HG03064 (cell line): ENCODE data around the gene COQ6.
"Not testable (repeated sequence)": the region's sequence is repeated elsewhere in the genome, so short reads cannot be mapped to it uniquely, and the experiment has no call there.

Experiments used
- ATAC-seq: cut with Tn5 transposase; IDR thresholded peaks from one replicate; pipeline ENCODE4 v1.9.1; 2021; ENCODE audit warnings: low read depth; ENCODE audit not compliant: unreplicated experiment

Gene COQ6

GRCh38 chr14:73949752-73950734 is at the start of gene COQ6, which contains the start of gene FAM161B:
TSS of gene COQ6 (plus strand) at chr14:73950302. CDS start at chr14:73950333, 31 bp downstream.
TSS of gene FAM161B (minus strand) at chr14:73950094. CDS start at chr14:73950026, 68 bp downstream.
- peak; percentile 83 for ATAC-seq

- no peak for ATAC-seq
Measured at GRCh38 chr14:73903028-73903427, 47.1 kb upstream of the COQ6 start.

- no peak for ATAC-seq
Measured at GRCh38 chr14:73909681-73910080, 40.4 kb upstream of the COQ6 start.

- ATAC-seq: no peak
Measured at GRCh38 chr14:73913256-73913655, 36.8 kb upstream of the COQ6 start.

- no peak for ATAC-seq
Measured at GRCh38 chr14:73916324-73916723, 33.8 kb upstream of the COQ6 start.

- not testable (repeated sequence) for ATAC-seq
Measured at GRCh38 chr14:73919457-73919856, 30.6 kb upstream of the COQ6 start.

GRCh38 chr14:73924337-73924736 is 25.8 kb upstream of the COQ6 start:
- ATAC-seq: no peak

GRCh38 chr14:73935666-73936065 is 14.4 kb upstream of the COQ6 start:
- no peak for ATAC-seq

GRCh38 chr14:73936548-73936947 is 13.6 kb upstream of the COQ6 start:
- no peak for ATAC-seq

GRCh38 chr14:73937012-73937411 is 13.1 kb upstream of the COQ6 start:
- no peak for ATAC-seq

GRCh38 chr14:73942180-73942579 is 7.9 kb upstream of the COQ6 start:
- ATAC-seq: no peak

- ATAC-seq: no peak
Measured at GRCh38 chr14:73943083-73943482, 7.0 kb upstream of the COQ6 start.

- no peak for ATAC-seq
Measured at GRCh38 chr14:73944432-73945158, 5.5 kb upstream of the COQ6 start.

- no peak for ATAC-seq
Measured at GRCh38 chr14:73945159-73945670, 4.9 kb upstream of the COQ6 start.

- ATAC-seq: no peak
Measured at GRCh38 chr14:73953731-73954130, 3.6 kb downstream of the COQ6 start.

GRCh38 chr14:73955674-73956073 is 5.6 kb downstream of the COQ6 start:
- no peak for ATAC-seq

GRCh38 chr14:73958591-73958990 is 8.5 kb downstream of the COQ6 start:
- ATAC-seq: no peak

GRCh38 chr14:73961192-73961591 is 11.1 kb downstream of the COQ6 start:
- ATAC-seq: no peak

- ATAC-seq: no peak
Measured at GRCh38 chr14:73965216-73965615, 15.1 kb downstream of the COQ6 start.

- ATAC-seq: no peak
Measured at GRCh38 chr14:73968885-73969284, 18.8 kb downstream of the COQ6 start.

- ATAC-seq: no peak
Measured at GRCh38 chr14:73973497-73973896, 23.4 kb downstream of the COQ6 start.
